ENCODE measurements around the gene EXOC4.
"Not testable (repeated sequence)": the region's sequence is repeated elsewhere in the genome, so short reads cannot be mapped to it uniquely, and the experiment has no call there.

Gene EXOC4

GRCh38 chr7:133278975-133279374 is 26.1 kb downstream of the EXOC4 start:
- not testable (repeated sequence) for DNase-seq

GRCh38 chr7:133282094-133282493 is 29.2 kb downstream of the EXOC4 start:
- DNase-seq = no peak

DNA sequence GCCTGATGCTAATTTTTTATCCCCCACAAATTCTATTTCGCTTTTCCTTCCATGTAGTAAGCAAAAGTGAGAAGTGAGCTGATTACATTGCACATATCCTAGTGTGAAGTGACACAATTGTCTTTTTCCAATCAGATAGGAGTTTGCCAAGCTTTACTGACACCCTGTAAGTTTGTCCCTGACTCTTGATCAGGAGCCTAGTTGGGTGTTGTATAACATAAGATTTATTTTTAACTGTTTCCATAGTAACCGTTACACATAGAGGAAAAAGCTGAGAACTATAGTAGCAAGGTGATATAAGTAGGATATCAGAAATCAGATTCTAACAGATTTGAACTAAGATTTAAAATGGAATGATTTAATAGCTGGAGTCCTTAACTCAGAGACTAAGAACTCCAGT is 31.2 kb downstream of the EXOC4 start:
- DNase-seq = no peak

- no peak for DNase-seq
Measured at GRCh38 chr7:133288970-133289369, 36.1 kb downstream of the EXOC4 start.

GRCh38 chr7:133290041-133290440 is 37.2 kb downstream of the EXOC4 start:
- no peak for DNase-seq

- DNase-seq = no peak
Measured at GRCh38 chr7:133290676-133291333, 37.9 kb downstream of the EXOC4 start.

GRCh38 chr7:133292631-133293030 is 39.8 kb downstream of the EXOC4 start:
- no peak for DNase-seq

DNA sequence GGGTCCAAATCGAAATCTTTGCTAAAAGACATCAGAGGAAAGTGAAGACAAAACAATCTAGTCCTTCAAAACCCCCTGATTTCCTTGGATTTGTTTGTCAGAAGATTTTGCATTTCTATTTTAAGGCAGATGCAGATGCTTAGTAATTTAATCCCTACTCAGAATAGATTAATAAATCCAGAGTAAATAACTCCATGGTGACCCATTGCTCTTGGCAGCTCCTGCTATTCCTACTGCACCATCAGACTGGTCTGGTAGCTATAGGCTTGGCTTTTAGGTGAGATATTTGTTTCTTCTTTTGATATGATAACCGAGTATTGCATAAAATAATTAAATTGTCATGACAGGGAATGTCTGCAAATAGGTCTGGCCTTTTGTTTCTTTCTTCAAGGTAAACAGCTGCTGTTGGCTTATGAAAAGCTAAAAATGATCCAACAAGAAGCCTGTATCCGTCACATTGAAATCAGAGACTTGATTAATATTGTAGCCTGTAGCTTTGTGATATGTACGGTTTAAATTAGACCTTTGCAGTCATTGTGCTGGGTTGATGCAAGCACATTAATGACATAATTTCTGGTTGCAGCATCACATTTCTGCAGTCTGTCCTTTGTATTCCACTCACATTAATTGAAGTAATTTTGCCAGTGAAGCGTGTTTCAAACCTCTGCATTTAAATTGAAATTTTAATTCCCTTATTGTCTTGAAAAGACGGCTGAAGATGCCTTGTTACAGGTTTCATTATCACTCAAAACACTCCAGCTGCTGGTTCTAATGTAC is 40.7 kb downstream of the EXOC4 start:
- DNase-seq = peak; percentile 38

DNA sequence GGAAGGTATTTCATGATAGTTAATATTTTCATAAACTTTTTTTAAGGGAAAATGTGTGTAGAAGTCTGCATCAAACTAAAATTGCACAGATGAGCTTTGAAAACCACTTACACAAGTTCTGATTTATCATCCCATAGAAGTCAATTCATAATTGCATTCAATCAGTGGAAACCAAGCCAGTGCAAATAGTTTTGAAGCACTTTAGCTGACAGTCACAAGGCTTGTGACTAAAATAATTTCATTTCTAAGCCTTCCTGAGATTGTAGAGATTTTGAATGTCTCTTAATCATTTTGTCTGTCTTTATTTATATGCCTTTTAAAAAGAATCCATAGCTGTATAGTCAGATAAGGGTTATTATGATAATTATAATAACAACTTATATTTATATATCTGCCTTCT is 41.4 kb downstream of the EXOC4 start:
- DNase-seq = no peak

GRCh38 chr7:133295484-133295883 is 42.6 kb downstream of the EXOC4 start:
- DNase-seq = no peak

DNA sequence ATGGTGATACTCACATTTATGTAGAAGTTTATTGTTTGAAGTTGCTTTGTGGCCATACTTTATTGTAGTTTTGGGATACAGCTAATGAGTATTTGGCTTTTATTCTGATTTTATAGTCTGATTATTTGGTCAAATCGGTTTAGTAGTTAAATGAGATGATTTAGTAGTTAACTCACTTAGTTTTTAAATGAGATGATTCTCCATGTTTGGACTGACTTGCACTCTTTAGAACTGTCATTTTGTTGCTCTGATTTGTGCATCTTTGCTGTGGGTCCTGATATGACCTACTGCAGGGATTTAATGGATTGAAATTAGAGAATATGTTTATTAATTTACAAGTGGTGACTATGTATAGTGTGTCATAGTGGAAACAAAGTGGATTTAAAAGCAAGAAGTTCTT is 44.2 kb downstream of the EXOC4 start:
- DNase-seq = no peak

DNA sequence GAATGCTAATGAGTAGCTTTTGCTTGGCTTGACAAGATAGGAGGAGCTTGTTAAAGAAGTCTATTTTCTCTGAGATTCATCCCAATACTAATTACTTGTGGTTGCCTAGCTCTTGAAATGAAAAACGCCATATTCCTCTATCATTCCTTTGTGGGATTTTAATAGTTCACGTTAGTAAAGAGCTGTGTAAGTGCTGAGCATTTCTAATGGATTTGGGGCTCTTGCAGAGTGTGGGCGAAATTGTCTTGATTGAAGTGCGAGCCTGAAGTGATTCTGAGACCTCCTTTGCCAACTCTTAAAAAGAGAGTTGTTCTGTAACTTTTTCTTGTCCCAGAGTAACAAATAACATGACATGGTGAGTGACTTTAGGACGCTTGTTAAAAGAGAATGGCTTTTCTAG is 45.2 kb downstream of the EXOC4 start:
- no peak for DNase-seq

GRCh38 chr7:133299676-133300075 is 46.8 kb downstream of the EXOC4 start:
- DNase-seq = no peak

DNA sequence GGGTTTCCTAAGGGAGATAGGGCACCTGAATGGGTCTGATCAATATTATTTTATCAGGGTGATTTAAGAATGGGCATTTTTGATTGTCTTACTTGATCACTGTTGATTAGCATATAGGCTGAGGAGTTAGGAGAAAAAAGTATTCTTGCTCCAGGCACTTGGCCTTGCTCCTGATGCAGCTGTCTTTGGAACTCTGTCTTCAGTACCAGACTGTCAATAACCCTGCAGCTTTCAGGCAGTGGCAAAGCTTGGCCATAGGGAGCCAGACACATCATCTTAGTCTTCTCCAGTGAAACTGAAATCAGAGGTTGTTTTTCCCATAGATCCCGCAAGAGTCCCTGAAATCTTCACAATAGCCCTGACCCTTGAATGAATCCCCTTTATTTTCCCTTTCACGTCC is 47.2 kb downstream of the EXOC4 start:
- DNase-seq = no peak

DNA sequence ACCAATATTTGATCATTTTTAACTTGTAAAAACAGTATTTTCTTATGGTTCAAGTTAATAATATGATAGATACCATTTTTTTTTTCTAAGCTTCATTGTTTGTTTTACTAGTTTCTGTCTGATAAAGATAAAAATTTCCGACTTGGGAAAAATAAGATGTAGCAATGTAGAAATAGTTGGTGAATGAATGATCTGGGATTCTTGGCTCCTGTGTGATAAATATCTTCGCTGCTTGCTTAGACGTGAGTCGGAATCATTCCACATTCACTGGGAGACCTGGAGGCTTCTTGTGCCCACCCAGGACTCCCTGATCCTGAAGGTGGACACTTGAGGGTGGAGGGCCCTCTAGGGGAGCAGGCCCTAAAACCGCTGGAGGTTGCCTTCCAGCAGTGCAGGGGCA is 47.9 kb downstream of the EXOC4 start:
- DNase-seq = no peak

- DNase-seq = no peak
Measured at GRCh38 chr7:133301444-133301843, 48.6 kb downstream of the EXOC4 start.

- DNase-seq = no peak
Measured at GRCh38 chr7:133303372-133303771, 50.5 kb downstream of the EXOC4 start.

DNA sequence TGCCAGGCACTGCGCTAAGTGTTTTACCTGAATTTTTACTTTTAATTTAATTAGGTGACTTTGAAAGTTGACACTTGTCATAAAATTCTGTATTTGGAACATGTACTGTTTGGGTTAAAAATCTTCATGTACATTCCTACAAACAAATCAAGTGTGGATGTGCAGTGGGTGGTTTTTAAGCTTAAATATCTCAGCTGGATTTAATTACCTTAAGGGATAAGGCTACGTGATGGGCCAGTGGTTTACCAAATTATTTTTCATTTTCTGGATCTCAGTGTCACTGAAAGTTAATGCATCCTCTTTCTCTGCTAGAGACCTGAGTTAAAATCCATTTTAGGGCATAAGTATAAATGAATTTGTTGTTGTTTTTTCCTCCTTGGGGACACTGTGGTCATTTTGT is 51.1 kb downstream of the EXOC4 start:
- DNase-seq = no peak

DNA sequence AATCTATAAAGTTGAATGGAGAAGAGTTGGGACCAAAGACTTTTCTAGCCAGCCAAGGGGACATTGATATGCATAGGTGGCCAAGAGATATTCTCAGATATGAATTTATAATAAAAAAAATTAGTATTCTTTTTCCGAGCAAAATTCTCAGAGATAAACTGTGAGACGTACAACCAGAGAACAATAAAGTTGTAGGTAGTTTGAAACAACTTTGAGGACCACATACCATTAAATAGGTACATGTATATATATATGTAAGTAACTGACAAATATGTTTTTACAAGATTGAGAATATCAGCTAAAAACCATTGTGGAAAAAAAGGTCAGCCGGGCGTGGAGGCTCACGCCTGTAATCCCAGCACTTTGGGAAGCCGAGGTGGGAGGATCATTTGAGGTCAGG is 56.5 kb downstream of the EXOC4 start:
- no peak for DNase-seq

DNA sequence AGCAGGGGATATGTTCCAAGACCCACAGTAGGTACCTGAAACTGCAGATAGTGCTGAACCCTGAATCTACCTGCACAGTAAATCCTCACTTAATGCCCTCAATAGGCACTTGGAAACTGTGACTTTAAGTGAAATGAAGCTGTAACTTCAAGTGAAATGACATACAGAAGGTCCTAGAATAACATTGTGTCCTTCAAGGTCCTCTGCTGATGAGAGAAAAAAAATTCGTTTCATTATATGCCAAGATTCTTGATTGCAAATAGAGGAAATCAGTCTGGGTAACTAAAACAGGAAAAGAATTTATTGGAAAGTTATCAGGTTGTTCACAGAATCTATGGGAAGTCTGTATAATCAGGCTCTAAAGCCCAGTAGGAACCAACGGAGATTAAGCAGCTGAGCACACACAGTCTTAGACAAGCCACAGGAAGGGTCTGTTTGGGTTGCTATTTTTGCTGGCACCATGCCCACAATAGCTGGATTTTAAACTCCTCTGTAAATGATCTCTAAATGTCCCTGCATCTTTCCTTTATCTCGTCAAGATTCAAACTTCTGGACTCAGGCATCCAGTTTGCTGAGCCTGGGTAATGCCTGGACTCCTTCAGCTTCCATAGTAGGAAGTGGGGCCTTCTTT is 57.5 kb downstream of the EXOC4 start:
- peak; percentile 33 for DNase-seq

DNA sequence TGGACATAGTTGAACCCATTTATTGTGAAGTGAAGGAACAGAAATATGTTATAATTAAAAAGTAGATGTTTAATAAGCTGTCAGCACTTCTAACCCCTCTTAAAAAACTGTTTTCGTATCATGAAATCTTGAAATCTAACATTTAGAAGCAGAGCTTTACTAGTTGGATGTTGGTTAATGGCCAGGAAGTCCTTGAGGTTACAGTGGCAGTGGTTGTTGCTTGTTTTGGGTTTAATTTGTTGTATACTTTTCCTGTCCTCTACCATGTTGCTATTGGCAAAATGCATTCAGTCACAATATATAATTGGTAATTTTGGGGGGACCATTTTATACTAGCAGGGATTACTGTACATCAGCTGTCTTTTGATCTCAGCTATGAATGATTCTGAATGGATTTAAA is 60.7 kb downstream of the EXOC4 start:
- no peak for DNase-seq

GRCh38 chr7:133314084-133314483 is 61.2 kb downstream of the EXOC4 start:
- no peak for DNase-seq

DNA sequence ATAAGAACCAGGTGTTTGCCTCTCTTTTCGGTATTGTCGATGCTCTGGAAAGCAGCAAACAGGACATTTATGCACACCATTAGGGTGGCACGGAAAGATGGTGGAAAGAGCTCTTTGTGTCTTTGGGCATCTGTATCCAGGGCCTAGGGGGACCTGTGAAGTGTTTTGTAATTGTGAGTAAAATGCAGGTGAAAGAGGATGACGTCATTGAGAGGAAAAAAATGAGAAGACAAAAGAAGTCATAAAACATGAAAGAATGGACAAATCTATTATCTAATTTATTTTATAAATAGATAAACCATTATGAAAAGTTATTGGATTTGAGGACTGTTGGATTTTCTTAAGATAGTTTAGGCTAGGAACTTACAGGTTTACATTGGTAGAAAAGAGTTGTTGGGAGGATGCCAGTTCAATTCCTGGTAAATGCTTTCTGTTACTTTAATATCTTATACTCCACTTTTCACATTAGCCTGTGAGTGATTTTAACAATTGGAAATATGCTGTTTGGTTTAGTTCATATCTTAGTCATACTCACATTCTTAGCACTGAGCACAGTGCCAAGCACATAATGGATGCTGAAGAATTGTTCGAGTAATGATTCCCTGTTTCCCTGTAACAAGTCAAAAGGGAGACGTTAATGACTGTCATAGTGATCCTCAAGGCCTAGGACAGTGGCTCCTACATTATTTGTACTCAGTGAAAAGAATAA is 62.6 kb downstream of the EXOC4 start:
- no peak for DNase-seq

DNA sequence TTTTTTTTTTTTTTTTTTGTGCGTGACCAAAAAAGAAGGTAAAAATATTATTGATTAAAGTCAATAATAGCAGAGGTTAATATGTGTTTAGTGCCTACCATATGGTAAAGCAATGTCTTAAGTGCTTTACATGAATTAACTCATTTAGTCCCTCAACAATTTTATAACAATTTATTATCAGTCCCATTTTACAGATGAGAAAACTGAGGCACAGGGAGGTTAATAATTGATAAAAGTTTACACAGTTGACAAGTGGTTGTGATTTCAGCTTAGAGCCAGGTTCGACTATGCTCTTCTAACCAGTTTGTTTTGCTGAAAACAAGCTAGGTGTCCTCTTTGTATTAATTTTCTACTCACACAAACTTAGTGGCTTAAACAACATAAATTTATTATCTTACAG is 67.0 kb downstream of the EXOC4 start:
- DNase-seq = no peak
